ENCODE results near the gene SMKR1. TPM values are rescaled to one million over a fixed set of nuclear protein-coding genes. Genes with fewer than 3 reads are reported as not detected.
"Not testable (repeated sequence)": the region's sequence is repeated elsewhere in the genome, so short reads cannot be mapped to it uniquely, and the experiment has no call there.

Gene SMKR1
- total RNA-seq, 1 donor from 2014 or later, result 2.0 TPM

- not testable (repeated sequence) for DNase-seq (ENCODE audit: extremely low read depth, low read depth, low spot score)
Observed at GRCh38 chr7:129524405-129524804, 22.1 kb downstream of the SMKR1 start.

- no peak for DNase-seq (ENCODE audit: extremely low read depth, low read depth, low spot score)
Observed at GRCh38 chr7:129525225-129525862, 23.0 kb downstream of the SMKR1 start.

GRCh38 chr7:129529643-129530042 lies 27.3 kb downstream of the SMKR1 start:
- DNase-seq (ENCODE audit: extremely low read depth, low read depth, low spot score), result no peak

GRCh38 chr7:129530795-129531391 lies 28.6 kb downstream of the SMKR1 start:
- peak; percentile 36 for DNase-seq (ENCODE audit: extremely low read depth, low read depth, low spot score)

- no peak for DNase-seq (ENCODE audit: extremely low read depth, low read depth, low spot score)
Observed at GRCh38 chr7:129531721-129532120, 29.4 kb downstream of the SMKR1 start.

GRCh38 chr7:129532375-129532774 lies 30.0 kb downstream of the SMKR1 start:
- DNase-seq (ENCODE audit: extremely low read depth, low read depth, low spot score), result no peak

GRCh38 chr7:129534558-129535274 lies 32.4 kb downstream of the SMKR1 start:
- not testable (repeated sequence) for DNase-seq (ENCODE audit: extremely low read depth, low read depth, low spot score)

- no peak for DNase-seq (ENCODE audit: extremely low read depth, low read depth, low spot score)
Observed at GRCh38 chr7:129535896-129536295, 33.6 kb downstream of the SMKR1 start.

GRCh38 chr7:129536323-129536722 lies 34.0 kb downstream of the SMKR1 start:
- DNase-seq (ENCODE audit: extremely low read depth, low read depth, low spot score), result no peak

- DNase-seq (ENCODE audit: extremely low read depth, low read depth, low spot score), result no peak
Observed at GRCh38 chr7:129538790-129539189, 36.5 kb downstream of the SMKR1 start.

- no peak for DNase-seq (ENCODE audit: extremely low read depth, low read depth, low spot score)
Observed at GRCh38 chr7:129540340-129540739, 38.0 kb downstream of the SMKR1 start.

- no peak for DNase-seq (ENCODE audit: extremely low read depth, low read depth, low spot score)
Observed at GRCh38 chr7:129544700-129545099, 42.4 kb downstream of the SMKR1 start.

- DNase-seq (ENCODE audit: extremely low read depth, low read depth, low spot score), result no peak
Observed at GRCh38 chr7:129550693-129551360, 48.5 kb downstream of the SMKR1 start.

GRCh38 chr7:129553899-129554461 lies 51.6 kb downstream of the SMKR1 start:
- DNase-seq (ENCODE audit: extremely low read depth, low read depth, low spot score), result no peak

GRCh38 chr7:129556607-129557133 lies 54.3 kb downstream of the SMKR1 start:
- DNase-seq (ENCODE audit: extremely low read depth, low read depth, low spot score), result no peak

GRCh38 chr7:129557686-129558481 lies 55.6 kb downstream of the SMKR1 start:
- no peak for DNase-seq (ENCODE audit: extremely low read depth, low read depth, low spot score)

GRCh38 chr7:129559564-129559963 lies 57.2 kb downstream of the SMKR1 start:
- no peak for DNase-seq (ENCODE audit: extremely low read depth, low read depth, low spot score)

- no peak for DNase-seq (ENCODE audit: extremely low read depth, low read depth, low spot score)
Observed at GRCh38 chr7:129560831-129561230, 58.5 kb downstream of the SMKR1 start.

GRCh38 chr7:129561677-129562359 lies 59.5 kb downstream of the SMKR1 start:
- no peak for DNase-seq (ENCODE audit: extremely low read depth, low read depth, low spot score)

All from glomerular endothelial cell (primary cell).